Hindlimb muscle (tissue), 1 donor: ENCODE measurements around the gene DUS4L. TPM values are rescaled to one million over a fixed set of nuclear protein-coding genes. Genes with fewer than 3 reads are reported as not detected.

Experiments
- DNase-seq: peaks from one replicate; pipeline ENCODE4 v3.0.0-alpha.2; 2013
- polyA plus RNA-seq: library from polyadenylated mRNA; unstranded; fragments of 120-200 nt; gene quantifications from one replicate; pipeline ENCODE4 v1.2.1, GENCODE V29; 2013; ENCODE audit not compliant: insufficient read length

DUS4L gene
- polyA plus RNA-seq, 1 donor = 7.2 TPM

DNA sequence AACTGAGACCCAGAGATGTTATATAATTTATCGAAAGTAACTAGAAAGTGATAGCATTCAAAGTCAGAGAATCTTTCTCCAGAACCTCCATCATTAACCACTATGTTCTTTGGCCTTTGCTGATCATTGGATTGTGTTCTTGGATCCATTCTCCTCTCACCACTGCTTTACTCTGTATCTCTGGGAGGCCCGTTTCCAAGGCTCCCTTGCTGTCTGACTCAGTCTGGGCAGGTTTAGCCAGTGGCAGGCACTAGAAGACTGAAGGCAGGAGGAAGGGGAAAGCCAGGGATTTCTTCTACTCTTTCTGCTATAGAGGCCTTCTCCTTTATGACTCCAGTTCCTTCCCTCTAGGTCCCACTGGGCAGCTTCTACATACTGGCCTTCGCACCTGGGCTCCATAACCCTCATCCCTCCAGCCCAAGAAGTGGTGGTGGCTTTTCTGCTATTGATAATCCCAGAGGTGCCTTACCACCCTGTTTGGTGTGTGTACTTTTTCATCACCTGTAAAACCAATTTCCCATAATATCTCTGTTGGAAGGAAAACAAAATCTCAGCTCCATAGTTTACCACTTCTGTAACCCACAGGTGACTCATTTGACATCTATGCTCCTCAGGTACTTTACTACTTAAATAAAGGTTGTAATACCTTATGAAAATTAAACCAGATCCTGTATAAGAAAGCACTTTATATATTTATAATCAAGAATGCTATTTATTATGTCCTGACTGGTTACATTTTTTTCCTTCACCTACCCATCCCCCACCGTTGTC lies 52.3 kb downstream of the DUS4L start:
- DNase-seq = no peak

DNA sequence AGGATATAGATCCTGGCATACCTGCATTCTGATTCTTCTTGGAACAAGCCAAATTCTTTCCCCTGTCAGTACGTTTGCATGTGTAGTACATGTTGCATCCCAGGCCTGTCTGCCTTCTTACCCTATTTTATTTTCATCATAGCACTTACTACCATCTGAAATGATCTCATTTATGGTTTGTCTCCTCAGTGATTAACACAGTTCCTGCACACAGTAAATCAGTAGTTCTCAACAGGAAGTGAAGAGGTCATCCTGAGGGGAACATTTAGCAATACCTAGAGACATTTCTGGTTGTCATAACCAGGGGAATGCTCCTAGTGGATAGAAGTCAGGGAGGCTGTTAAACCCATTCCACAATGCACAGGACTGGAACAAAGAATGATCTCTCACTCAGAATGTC lies 58.7 kb downstream of the DUS4L start:
- DNase-seq = no peak

DNA sequence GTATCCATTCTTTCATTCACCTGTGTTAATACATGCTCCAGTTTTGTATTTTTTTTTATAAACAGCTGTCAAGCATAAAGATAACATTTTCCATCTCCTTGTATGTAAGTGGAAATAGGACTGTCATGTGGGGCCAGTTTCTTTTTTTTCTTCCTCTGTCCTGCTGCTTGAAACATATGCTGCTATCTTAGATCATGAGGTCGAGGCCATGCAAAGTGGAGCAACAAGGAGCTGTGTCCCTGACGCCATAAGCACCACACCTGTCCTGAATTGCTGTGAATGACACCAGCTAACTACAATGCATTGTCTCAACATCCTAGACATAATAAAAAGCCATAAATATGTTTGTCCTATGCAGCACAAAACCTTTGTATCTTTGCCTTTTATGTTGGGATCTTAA lies 59.1 kb downstream of the DUS4L start:
- no peak for DNase-seq

DNA sequence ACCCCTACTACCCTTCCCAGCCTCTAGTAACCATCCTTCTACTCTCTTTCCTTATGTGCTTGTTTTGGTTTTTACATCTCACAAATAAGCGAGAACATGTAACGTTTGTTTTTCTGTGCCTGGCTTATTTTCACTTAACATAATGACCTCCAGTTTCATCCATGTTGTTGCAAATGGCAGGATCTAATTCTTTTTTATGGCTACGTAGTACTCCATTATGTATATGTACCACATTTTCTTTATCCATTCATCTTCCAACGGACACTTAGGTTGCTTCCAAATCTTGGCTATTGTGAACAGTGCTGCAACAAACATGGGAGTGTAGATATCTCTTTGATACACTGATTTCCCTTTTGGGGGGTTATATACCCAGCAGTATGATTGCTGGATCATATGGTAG lies 63.2 kb downstream of the DUS4L start:
- no peak for DNase-seq

Other genes with a start within 250 kb of the DUS4L start
- not detected for gene GPR22, start 93.9 kb upstream of the DUS4L start, polyA plus RNA-seq
- gene COG5, start 51 bp upstream of the DUS4L start, polyA plus RNA-seq = 23.3 TPM
- gene BCAP29, start 16.3 kb downstream of the DUS4L start, polyA plus RNA-seq = 39.5 TPM
- gene SLC26A4, start 96.9 kb downstream of the DUS4L start, polyA plus RNA-seq = 0.79 TPM
- 19.1 TPM for gene CBLL1, start 180.2 kb downstream of the DUS4L start, polyA plus RNA-seq
- not detected for gene SLC26A3, start 239.3 kb downstream of the DUS4L start, polyA plus RNA-seq